GM23248 (cell line): ENCODE results near the gene UBE3A. TPM values are rescaled to one million over a fixed set of nuclear protein-coding genes. Genes with fewer than 3 reads are reported as not detected.

ENCODE experiments used
- DNase-seq: peaks from one replicate; pipeline ENCODE4 v3.0.0-alpha.2; 2015
- H2AFZ ChIP-seq: fragments of 200-600 bp; sonication (generic); 2 replicates; pipeline ENCODE4 v1.6.1; 2016; ENCODE audit warnings: antibody characterized with exemption
- H3F3A ChIP-seq: fragments of 200-600 bp; sonication (generic); 2 replicates; pipeline ENCODE4 v1.6.1; 2016; ENCODE audit warnings: mild to moderate bottlenecking, antibody characterized with exemption, mixed run types; ENCODE audit not compliant: insufficient read depth
- H3K27ac ChIP-seq: fragments of 200-600 bp; sonication (generic); 2 replicates; pipeline ENCODE4 v1.5.1; 2016; ENCODE audit warnings: mild to moderate bottlenecking
- H3K27me3 ChIP-seq: fragments of 200-600 bp; sonication (generic); replicated peaks from 2 replicates; pipeline ENCODE4 v1.6.1; 2016; ENCODE audit warnings: mild to moderate bottlenecking; ENCODE audit not compliant: insufficient read depth
- H3K36me3 ChIP-seq: fragments of 200-600 bp; sonication (generic); 2 replicates; pipeline ENCODE4 v1.6.1; 2016; ENCODE audit warnings: low read depth, mild to moderate bottlenecking
- H3K4me1 ChIP-seq: fragments of 200-600 bp; sonication (generic); 2 replicates; pipeline ENCODE4 v1.6.1; 2016; ENCODE audit warnings: mild to moderate bottlenecking; ENCODE audit not compliant: insufficient read depth
- H3K4me2 ChIP-seq: fragments of 200-600 bp; sonication (generic); one replicate; pipeline ENCODE4 v1.6.1; 2016; ENCODE audit warnings: mild to moderate bottlenecking; ENCODE audit not compliant: unreplicated experiment
- H3K4me3 ChIP-seq: fragments of 200-600 bp; sonication (generic); 2 replicates; pipeline ENCODE4 v1.5.1; 2016; ENCODE audit warnings: mild to moderate bottlenecking
- H3K79me2 ChIP-seq: fragments of 200-600 bp; sonication (generic); 2 replicates; pipeline ENCODE4 v1.6.1; 2016; ENCODE audit warnings: mild to moderate bottlenecking; ENCODE audit not compliant: insufficient read depth
- H3K9ac ChIP-seq: fragments of 200-600 bp; sonication (generic); 2 replicates; pipeline ENCODE4 v1.6.1; 2016; ENCODE audit warnings: mild to moderate bottlenecking
- H3K9me2 ChIP-seq: fragments of 200-600 bp; sonication (generic); 2 replicates; pipeline ENCODE4 v1.6.1; 2016; ENCODE audit warnings: mixed run types, mild to moderate bottlenecking, moderate library complexity; ENCODE audit not compliant: insufficient read depth
- H3K9me3 ChIP-seq: fragments of 200-600 bp; sonication (generic); one replicate; pipeline ENCODE4 v1.6.1; 2017; ENCODE audit warnings: low read depth
- H4K20me1 ChIP-seq: fragments of 200-600 bp; sonication (generic); 2 replicates; pipeline ENCODE4 v1.6.0; 2016; ENCODE audit not compliant: insufficient read depth
- EZH2 ChIP-seq: fragments of 200-600 bp; sonication (generic); IDR thresholded peaks from 2 replicates; pipeline ENCODE4 v1.6.1; 2018; ENCODE audit warnings: antibody characterized with exemption, mild to moderate bottlenecking; ENCODE audit not compliant: insufficient read depth, poor library complexity, severe bottlenecking
- EZH2phosphoT487 ChIP-seq: fragments of 200-600 bp; sonication (generic); IDR thresholded peaks from 2 replicates; pipeline ENCODE4 v1.6.1; 2018; ENCODE audit warnings: antibody characterized with exemption, moderate library complexity, mild to moderate bottlenecking, low read depth; ENCODE audit not compliant: insufficient read depth
- WGBS, 2 experiments: methylation state at CpG; one replicate each; pipeline ENCODE4 v1.1.6; 2015 to 2017; ENCODE audit warnings: low lambda C conversion rate in 2 of 2, low coverage in 1 of 2; ENCODE audit errors: missing lambda C conversion rate in 2 of 2; 5-methylcytosine and 5-hydroxymethylcytosine counted together
- in situ Hi-C: fragments of 300-500 bp; cut with MboI; formaldehyde crosslinking; loops from 2 replicates; pipeline ENCODE4 v1.15.0; 2020
- polyA plus RNA-seq: library from polyadenylated mRNA; unstranded; fragments of >200 nt; fragmentation: Nextera tagmentation; extraction: Ambion mirVana; gene quantifications from 2 replicates; pipeline ENCODE4 v1.2.1, GENCODE V29; 2016
- total RNA-seq: library from RNA; depleted of rRNA; stranded (reverse); fragments of >200 nt; shearing (Covaris generic); gene quantifications from 2 replicates; pipeline ENCODE4 v1.2.3, GENCODE V29; 2014

Gene UBE3A
- total and polyA plus RNA-seq, 2 experiments from 2014 or later = 55.4 to 68.0 TPM

DNA sequence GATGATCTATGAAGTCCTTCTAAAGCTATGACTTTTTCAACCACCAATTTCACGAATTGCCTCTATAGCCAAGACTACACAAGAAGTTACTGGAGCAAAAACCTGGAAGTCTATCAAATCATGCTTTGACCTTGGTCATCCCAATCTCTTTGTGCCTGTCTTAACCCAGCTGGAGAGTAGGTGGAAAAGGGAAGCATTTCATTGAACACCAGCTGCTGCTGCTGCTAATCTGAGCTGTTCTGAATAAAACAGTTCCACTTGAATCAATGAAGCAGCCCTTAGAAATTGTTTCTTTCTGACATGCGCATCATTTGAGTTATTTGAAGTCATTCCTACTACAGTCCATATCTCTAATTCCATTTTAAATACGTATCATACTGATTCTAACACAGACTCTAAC lies 7.3 kb upstream of the UBE3A start:
- no peaks in the 10 kb centered on the region for H3K36me3 ChIP-seq
- H3K79me2 ChIP-seq = no peaks in the 10 kb centered on the region
- no peaks in the 10 kb centered on the region for H3K9me2 ChIP-seq
- DNase-seq = no peak
- no peak overlapping the region for H3K27ac ChIP-seq
- H3K9me3 ChIP-seq = no peaks in the 10 kb centered on the region
- no peaks in the 10 kb centered on the region for H3K27me3 ChIP-seq
- WGBS, 2 experiments = 53 to 60% methylated on average over 3 of the region's 3 CpGs
- in situ Hi-C loops = no loop called here
- no peaks in the 10 kb centered on the region for H3K4me1 ChIP-seq
- H2AFZ ChIP-seq = no peak overlapping the region
- no peaks in the 10 kb centered on the region for H3F3A ChIP-seq
- H3K4me3 ChIP-seq = no peak overlapping the region
- H3K4me2 ChIP-seq = no peak overlapping the region
- no peak for TF ChIP-seq EZH2
- TF ChIP-seq EZH2phosphoT487 = no peak
- no peaks in the 10 kb centered on the region for H4K20me1 ChIP-seq
- no peak overlapping the region for H3K9ac ChIP-seq

DNA sequence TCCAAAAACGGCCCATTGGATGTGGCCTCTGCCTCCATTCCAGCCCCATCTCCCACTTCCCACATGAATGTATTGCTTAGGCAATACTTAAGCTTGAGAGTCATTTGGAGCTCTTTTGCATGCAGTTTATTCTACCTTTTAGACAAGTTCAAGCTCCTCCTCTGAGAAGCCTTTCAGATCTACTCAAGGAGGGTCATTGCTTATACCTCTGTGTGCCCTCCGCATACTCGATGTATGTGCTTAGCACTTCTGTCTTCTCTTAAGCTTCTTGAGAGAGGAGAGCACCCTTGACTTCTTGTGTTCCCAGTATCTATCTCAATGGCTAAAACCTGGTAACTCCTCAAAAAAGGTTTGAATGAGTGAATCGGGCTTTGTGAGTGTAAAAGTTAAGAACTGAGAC lies 6.6 kb upstream of the UBE3A start:
- WGBS, 2 experiments = 63 to 70% methylated on average over 4 of the region's 4 CpGs
- H3K27me3 ChIP-seq = no peaks in the 10 kb centered on the region
- no peaks in the 10 kb centered on the region for H3K4me1 ChIP-seq
- no peak overlapping the region for H3K9ac ChIP-seq
- in situ Hi-C loops = no loop called here
- H3K27ac ChIP-seq = no peak overlapping the region
- no peak overlapping the region for H2AFZ ChIP-seq
- no peak for DNase-seq
- H3K36me3 ChIP-seq = no peaks in the 10 kb centered on the region
- H3K9me3 ChIP-seq = no peaks in the 10 kb centered on the region
- H3K4me3 ChIP-seq = no peak overlapping the region
- TF ChIP-seq EZH2 = no peak
- TF ChIP-seq EZH2phosphoT487 = no peak
- H3K4me2 ChIP-seq = no peak overlapping the region
- no peaks in the 10 kb centered on the region for H3F3A ChIP-seq
- no peaks in the 10 kb centered on the region for H3K79me2 ChIP-seq
- no peaks in the 10 kb centered on the region for H3K9me2 ChIP-seq
- H4K20me1 ChIP-seq = no peaks in the 10 kb centered on the region

DNA sequence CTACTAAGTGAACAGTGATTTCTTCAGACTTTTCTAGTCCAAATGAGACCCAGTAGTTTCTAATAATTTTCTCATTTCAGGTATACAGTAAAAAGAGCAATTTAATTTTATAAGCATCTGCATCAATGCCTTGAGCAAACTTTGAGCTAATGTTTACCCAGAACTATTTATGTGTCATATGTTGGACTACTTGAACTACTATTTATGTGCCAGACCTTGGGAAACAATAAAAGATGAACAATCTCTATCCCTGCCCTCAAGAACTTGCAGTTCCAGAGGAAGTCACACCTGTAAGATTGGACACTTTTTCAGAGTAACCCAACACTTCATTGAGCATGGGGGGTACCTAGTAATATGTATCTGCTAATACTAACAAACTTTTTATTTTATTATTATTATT lies 2.3 kb upstream of the UBE3A start:
- peaks cover 13% of the 10 kb centered on the region for H3K4me1 ChIP-seq
- in situ Hi-C loops = no loop called here
- H3K4me2 ChIP-seq = no peak overlapping the region

DNA sequence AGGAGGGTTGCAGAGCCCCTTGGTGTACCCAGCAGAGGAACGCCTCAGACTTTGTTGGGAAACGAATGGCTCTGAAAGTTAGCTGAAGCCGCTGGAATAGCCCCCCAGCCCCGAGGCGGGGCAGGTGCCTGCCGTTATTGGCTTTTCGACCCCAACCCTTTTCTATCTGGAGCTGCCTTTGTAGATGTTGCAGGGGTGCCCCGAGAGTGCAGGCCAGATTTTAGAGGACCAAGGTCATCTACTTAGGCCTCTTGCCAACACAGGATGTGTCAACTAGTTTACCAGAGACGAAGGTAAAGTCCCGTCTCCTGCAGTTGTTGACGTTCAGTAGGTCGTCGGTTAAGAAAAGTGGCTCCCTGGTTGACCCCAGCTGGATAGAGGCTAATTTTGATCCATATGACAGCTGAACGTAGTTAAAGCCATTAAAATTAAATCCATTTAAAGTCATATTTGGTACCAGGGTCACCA lies 579 bp upstream of the UBE3A start:
- no peaks in the 10 kb centered on the region for H3K9me3 ChIP-seq
- H3K4me3 ChIP-seq = peak overlapping the region; percentile 96
- no peaks in the 10 kb centered on the region for H3K27me3 ChIP-seq
- WGBS, 2 experiments = 5 to 6% methylated on average over 12 to 14 of the region's 14 CpGs
- H3K4me2 ChIP-seq = peak overlapping the region; percentile 87
- H4K20me1 ChIP-seq = peaks cover 21% of the 10 kb centered on the region; the same call in 1 of the 2 replicates
- peak overlapping the region; percentile 99 for H2AFZ ChIP-seq
- in situ Hi-C loops = loop anchor here (10.0 kb wide), 1 partner anchor 105 kb away; no protein-coding TSS in a partner anchor
- peak overlapping the region; percentile 99 for H3K9ac ChIP-seq
- H3K36me3 ChIP-seq = no peaks in the 10 kb centered on the region
- H3K79me2 ChIP-seq = peaks cover 47% of the 10 kb centered on the region
- no peaks in the 10 kb centered on the region for H3K9me2 ChIP-seq
- DNase-seq = peak; percentile 62
- H3F3A ChIP-seq = no peaks in the 10 kb centered on the region
- no peak for TF ChIP-seq EZH2
- TF ChIP-seq EZH2phosphoT487 = no peak
- H3K4me1 ChIP-seq = peaks cover 18% of the 10 kb centered on the region
- H3K27ac ChIP-seq = peak overlapping the region; percentile 72

More for the DNA sequence above, 2.3 kb upstream of the UBE3A start:
- H3K9me3 ChIP-seq = no peaks in the 10 kb centered on the region
- TF ChIP-seq EZH2phosphoT487 = no peak
- no peak for TF ChIP-seq EZH2
- no peaks in the 10 kb centered on the region for H3F3A ChIP-seq
- peaks cover 12% of the 10 kb centered on the region; the same call in 1 of the 2 replicates for H4K20me1 ChIP-seq
- no peak overlapping the region for H2AFZ ChIP-seq
- no peak overlapping the region for H3K9ac ChIP-seq
- DNase-seq = no peak
- H3K36me3 ChIP-seq = no peaks in the 10 kb centered on the region
- no peak overlapping the region for H3K4me3 ChIP-seq
- H3K79me2 ChIP-seq = peaks cover 30% of the 10 kb centered on the region
- no peak overlapping the region for H3K27ac ChIP-seq
- H3K27me3 ChIP-seq = no peaks in the 10 kb centered on the region
- no peaks in the 10 kb centered on the region for H3K9me2 ChIP-seq
